H1 (cell line): ENCODE measurements around the gene CAMK2G. TPM values are rescaled to one million over a fixed set of nuclear protein-coding genes. Genes with fewer than 3 reads are reported as not detected.

Source experiments
- CTCF ChIA-PET: fragments of 300-600 bp; sonication (Branson Sonifier 250); formaldehyde crosslinking; loops from one replicate; lab custom pipeline; 2021; ENCODE audit not compliant: partially characterized antibody; lab: Charles Lee
- POLR2A ChIA-PET: fragments of 300-600 bp; sonication (Branson Sonifier 250); formaldehyde crosslinking; loops from one replicate; lab custom pipeline; 2021; ENCODE audit warnings: inconsistent platforms; ENCODE audit not compliant: partially characterized antibody; lab: Charles Lee
- DNase-seq, 2 experiments: peaks; one replicate each; pipeline versions ENCODE4 v3.0.0 to v3.0.0-alpha.2; 2010 to 2022; ENCODE audit warnings: low spot score in 2 of 2, low read depth in 1 of 2, mixed read lengths in 1 of 2
- FAIRE-seq: peaks from 2 replicates; lab custom pipeline; 2011; peaks lifted over from hg19 to GRCh38; lab: Jason Lieb, UNC
- H2AFZ ChIP-seq: 2 replicates; pipeline ENCODE4 v1.8.1; 2012; ENCODE audit warnings: low read length, inconsistent platforms
- H2AK5ac ChIP-seq: 2 replicates; pipeline ENCODE4 v1.6.1; 2013; ENCODE audit warnings: low read depth, low read length
- H2BK120ac ChIP-seq: replicated peaks from 2 replicates; pipeline ENCODE3; 2013; ENCODE audit warnings: low read depth, low read length, inconsistent platforms
- H2BK12ac ChIP-seq: 2 replicates; pipeline ENCODE4 v1.6.1; 2013; ENCODE audit warnings: low read depth, low read length
- H2BK15ac ChIP-seq: 2 replicates; pipeline ENCODE4 v1.6.1; 2013; ENCODE audit warnings: low read length
- H2BK20ac ChIP-seq: 2 replicates; pipeline ENCODE4 v1.6.1; 2013; ENCODE audit warnings: low read length
- H2BK5ac ChIP-seq: 2 replicates; pipeline ENCODE4 v1.6.1; 2013; ENCODE audit warnings: low read depth, low read length
- H3K14ac ChIP-seq: 2 replicates; pipeline ENCODE4 v1.6.1; 2013; ENCODE audit warnings: inconsistent platforms; ENCODE audit not compliant: insufficient read length
- H3K18ac ChIP-seq: 2 replicates; pipeline ENCODE4 v1.6.1; 2013; ENCODE audit warnings: low read length; ENCODE audit errors: extremely low read depth
- H3K23ac ChIP-seq: 2 replicates; pipeline ENCODE4 v1.6.1; 2013; ENCODE audit warnings: inconsistent platforms; ENCODE audit not compliant: insufficient read length
- H3K23me2 ChIP-seq: 2 replicates; pipeline ENCODE4 v1.6.1; 2013; ENCODE audit warnings: low read depth, low read length
- H3K27ac ChIP-seq: 2 replicates; pipeline ENCODE4 v1.6.1; 2011; ENCODE audit warnings: low read depth, low read length, inconsistent platforms
- H3K27me3 ChIP-seq, 4 experiments: replicated peaks in 1 of 4; 1 replicate in 1 of 4; 2 replicates in 3 of 4; pipeline versions ENCODE4 v1.6.1 to v1.8.1; 2011 to 2013; ENCODE audit warnings: low read length in 3 of 4, mild to moderate bottlenecking in 3 of 4, inconsistent platforms in 2 of 4, mixed read lengths in 2 of 4, moderate library complexity in 1 of 4; ENCODE audit not compliant: control insufficient read depth in 3 of 4, insufficient read depth in 3 of 4; ENCODE audit errors: extremely low read depth in 1 of 4
- H3K36me3 ChIP-seq, 4 experiments: 2 replicates each; pipeline versions ENCODE4 v1.6.1 to v1.8.1; 2011 to 2013; ENCODE audit warnings: mild to moderate bottlenecking in 4 of 4, low read length in 3 of 4, moderate library complexity in 2 of 4, control low read depth in 1 of 4, inconsistent platforms in 1 of 4; ENCODE audit not compliant: insufficient read depth in 4 of 4, control insufficient read depth in 2 of 4
- H3K4ac ChIP-seq: replicated peaks from 2 replicates; pipeline ENCODE3; 2013; ENCODE audit warnings: low read length, low read depth, mixed read lengths, inconsistent platforms; ENCODE audit not compliant: insufficient read length
- H3K4me1 ChIP-seq, 4 experiments: replicated peaks in 1 of 4; 1 replicate in 1 of 4; 2 replicates in 3 of 4; pipeline versions ENCODE4 v1.6.1 to v1.8.1; 2011 to 2013; ENCODE audit warnings: low read length in 3 of 4, inconsistent platforms in 2 of 4, mixed read lengths in 1 of 4; ENCODE audit not compliant: insufficient read depth in 4 of 4, control insufficient read depth in 3 of 4
- H3K4me2 ChIP-seq, 2 experiments: 2 replicates each; pipeline versions ENCODE4 v1.6.1 to v1.8.1; 2011 to 2013; ENCODE audit warnings: low read depth in 2 of 2, low read length in 2 of 2, control low read depth in 1 of 2, inconsistent platforms in 1 of 2, mild to moderate bottlenecking in 1 of 2; ENCODE audit not compliant: insufficient read depth in 1 of 2
- H3K4me3 ChIP-seq, 4 experiments: fragments of 200-600, 300-600 bp in 1 of 4; sonication (generic), shearing (Covaris generic), sonication (Bioruptor Twin) in 1 of 4; 2 replicates each; pipeline versions ENCODE4 v1.5.1 to v1.8.1; 2011 to 2016; ENCODE audit warnings: low read length in 4 of 4, low read depth in 3 of 4, control low read depth in 2 of 4, inconsistent platforms in 2 of 4, mild to moderate bottlenecking in 2 of 4, mixed read lengths in 1 of 4, moderate library complexity in 1 of 4; ENCODE audit not compliant: insufficient read depth in 2 of 4; ENCODE audit errors: extremely low read depth in 1 of 4
- H3K56ac ChIP-seq: replicated peaks from 2 replicates; pipeline ENCODE3; 2013; ENCODE audit warnings: low read depth, mild to moderate bottlenecking, mixed read lengths, low read length, inconsistent platforms; ENCODE audit not compliant: insufficient read length
- H3K79me1 ChIP-seq: 2 replicates; pipeline ENCODE4 v1.6.1; 2013; ENCODE audit warnings: low read depth, low read length, control low read depth
- H3K79me2 ChIP-seq, 2 experiments: 2 replicates each; pipeline versions ENCODE4 v1.6.1 to v1.8.1; 2012 to 2013; ENCODE audit warnings: low read length in 2 of 2, mild to moderate bottlenecking in 2 of 2, inconsistent platforms in 1 of 2; ENCODE audit not compliant: insufficient read depth in 2 of 2, control insufficient read depth in 1 of 2
- H3K9ac ChIP-seq, 4 experiments: replicated peaks in 1 of 4; 1 replicate in 1 of 4; 2 replicates in 3 of 4; pipeline versions ENCODE4 v1.6.1 to v1.8.1; 2011 to 2013; ENCODE audit warnings: low read depth in 3 of 4, low read length in 3 of 4, control low read depth in 2 of 4, mild to moderate bottlenecking in 2 of 4, moderate library complexity in 2 of 4, inconsistent platforms in 1 of 4; ENCODE audit errors: extremely low read depth in 1 of 4
- H3K9me3 ChIP-seq, 2 experiments: 2 replicates each; pipeline versions ENCODE4 v1.6.1 to v1.8.1; 2012 to 2013; ENCODE audit warnings: mild to moderate bottlenecking in 2 of 2, moderate library complexity in 2 of 2, control low read depth in 1 of 2, inconsistent platforms in 1 of 2, low read depth in 1 of 2, low read length in 1 of 2, mixed read lengths in 1 of 2; ENCODE audit not compliant: insufficient read depth in 2 of 2
- H4K20me1 ChIP-seq, 2 experiments: replicated peaks in 1 of 2; 2 replicates each; pipeline versions ENCODE3 to v1.8.1; 2011 to 2013; ENCODE audit warnings: inconsistent platforms in 2 of 2, low read length in 2 of 2, mild to moderate bottlenecking in 1 of 2; ENCODE audit not compliant: insufficient read depth in 2 of 2, control insufficient read depth in 1 of 2
- H4K5ac ChIP-seq: 2 replicates; pipeline ENCODE4 v1.6.1; 2013; ENCODE audit warnings: low read length, low read depth, mixed read lengths, inconsistent platforms; ENCODE audit not compliant: insufficient read length
- H4K8ac ChIP-seq: 2 replicates; pipeline ENCODE4 v1.8.0; 2013; ENCODE audit warnings: mild to moderate bottlenecking, moderate library complexity, low read length, inconsistent platforms; ENCODE audit not compliant: insufficient read depth; ENCODE audit errors: extremely low read depth
- H4K91ac ChIP-seq: replicated peaks from 2 replicates; pipeline ENCODE3; 2013; ENCODE audit warnings: low read length, mixed read lengths, inconsistent platforms; ENCODE audit not compliant: insufficient read length
- ATF2 ChIP-seq: IDR thresholded peaks from 2 replicates; pipeline ENCODE4 v1.6.1; 2012; ENCODE audit warnings: low read length, inconsistent platforms
- ATF3 ChIP-seq: IDR thresholded peaks from 2 replicates; pipeline ENCODE4 v1.6.1; 2011; ENCODE audit warnings: low read depth, mild to moderate bottlenecking, low read length; ENCODE audit not compliant: insufficient read depth
- BCL11A ChIP-seq, 2 experiments: IDR thresholded peaks; one replicate each; pipeline ENCODE4 v1.6.1; 2011; ENCODE audit warnings: low read depth in 2 of 2, low read length in 2 of 2, mild to moderate bottlenecking in 2 of 2
- BRCA1 ChIP-seq: IDR thresholded peaks from 2 replicates; pipeline ENCODE4 v1.6.1; 2012; ENCODE audit warnings: low read depth, low read length, improper control_type of control experiment
- FOSL1 ChIP-seq: IDR thresholded peaks from 2 replicates; pipeline ENCODE4 v1.6.1; 2011; ENCODE audit warnings: mild to moderate bottlenecking, low read depth, low read length, moderate library complexity; ENCODE audit not compliant: insufficient read depth
- POLR2AphosphoS5 ChIP-seq: IDR thresholded peaks from 2 replicates; pipeline ENCODE4 v1.6.1; 2011; ENCODE audit warnings: low read depth, low read length
- POU5F1 ChIP-seq: IDR thresholded peaks from 2 replicates; pipeline ENCODE4 v1.6.1; 2011; ENCODE audit warnings: low read depth, mild to moderate bottlenecking, low read length, moderate library complexity
- RBBP5 ChIP-seq: IDR thresholded peaks from 2 replicates; pipeline ENCODE4 v1.7.1; 2012; ENCODE audit warnings: low read depth, mild to moderate bottlenecking, inconsistent platforms, low read length, moderate library complexity, borderline replicate concordance
- RFX5 ChIP-seq: IDR thresholded peaks from 2 replicates; pipeline ENCODE4 v1.6.1; 2011; ENCODE audit warnings: low read depth, low read length, improper control_type of control experiment, borderline replicate concordance
- SP2 ChIP-seq: IDR thresholded peaks from 2 replicates; pipeline ENCODE4 v1.6.1; 2012; ENCODE audit warnings: mild to moderate bottlenecking, low read length, inconsistent platforms
- USF2 ChIP-seq: IDR thresholded peaks from 2 replicates; pipeline ENCODE4 v1.6.1; 2011; ENCODE audit warnings: low read length, improper control_type of control experiment
- WGBS, 2 experiments: shearing (Covaris generic) in 1 of 2; methylation state at CpG; one replicate each; pipeline versions ENCODE4 v1.1.6 to v1.1.7; 2013 to 2015; ENCODE audit warnings: low lambda C conversion rate in 2 of 2, mixed read lengths in 2 of 2, inconsistent platforms in 1 of 2, low coverage in 1 of 2, missing lambda C conversion rate in 1 of 2; ENCODE audit not compliant: insufficient replicate concordance in 2 of 2, insufficient coverage in 1 of 2, insufficient read length in 1 of 2; ENCODE audit errors: extremely low coverage in 1 of 2, missing lambda C conversion rate in 1 of 2; 5-methylcytosine and 5-hydroxymethylcytosine counted together
- polyA plus RNA-seq, 7 experiments: library from polyadenylated mRNA; depleted of rRNA in 3 of 7; stranded (reverse) in 5 of 7; unstranded in 2 of 7; fragments of >200 nt in 5 of 7; fragments of 200-250 nt in 2 of 7; gene quantifications; 1 replicate in 5 of 7; 2 replicates in 1 of 7; 4 replicates in 1 of 7; pipeline versions ENCODE4 v1.2.1 to v1.2.3, GENCODE V29; 2011 to 2013; ENCODE audit warnings: missing spikeins in 2 of 7, mixed read lengths in 2 of 7
- total RNA-seq: library from RNA; stranded (reverse); fragmentation: NEBNext Ultra II Directional; extraction: Animal tissue kit (Norgen Biotek cat#: 25700); gene quantifications from 2 replicates; pipeline ENCODE4 v1.2.1, GENCODE V29; 2021

The CAMK2G gene
- total and polyA plus RNA-seq, 2 of the 8 experiments (the other 6 are each of a cell fraction or from before 2014, with no cell fraction given) = 28.9 to 31.7 TPM

- CTCF ChIA-PET = interaction anchor here (0.9 to 20.8 kb wide), 7 partner anchors 9 to 106 kb away, joined by 3 to 209 read pairs (median 3); no protein-coding TSS in a partner anchor
- TF ChIP-seq FOSL1 (no peak), USF2 (no peak), ATF2 (no peak), SP2 (no peak), BCL11A (IDR thresholded peaks at IDR 0.05; ENCODE audit: low read depth in 2 of 2, low read length in 2 of 2) (no peak), POU5F1 (no peak), RFX5 (no peak), BRCA1 (no peak), POLR2AphosphoS5 (no peak), RBBP5 (no peak), ATF3 (no peak)
Observed at GRCh38 chr10:73840056-73840402, 34.3 kb downstream of the CAMK2G start.

More at GRCh38 chr10:73840056-73840402, 34.3 kb downstream of the CAMK2G start:
- FAIRE-seq (no peak), DNase-seq (no peak)
- H4K5ac ChIP-seq = no peak overlapping the region
- H3K4me1 ChIP-seq = no peaks in the 10 kb centered on the region
- H3K9ac ChIP-seq = no peak overlapping the region
- H2BK15ac ChIP-seq = no peak overlapping the region
- no peak overlapping the region for H3K4ac ChIP-seq
- H4K91ac ChIP-seq = no peak overlapping the region
- no peaks in the 10 kb centered on the region for H3K79me2 ChIP-seq
- no peak overlapping the region for H3K56ac ChIP-seq
- no peak overlapping the region for H2BK20ac ChIP-seq
- no peak overlapping the region for H3K4me2 ChIP-seq
- H3K27me3 ChIP-seq = no peaks in the 10 kb centered on the region
- no peak overlapping the region for H3K18ac ChIP-seq
- H2AFZ ChIP-seq = no peak overlapping the region
- H2AK5ac ChIP-seq = no peak overlapping the region
- no peak overlapping the region for H3K27ac ChIP-seq
- peaks cover 0 to 9% of the 10 kb centered on the region in 2 experiments for H4K20me1 ChIP-seq
- no peak overlapping the region for H3K4me3 ChIP-seq
- WGBS, 2 experiments = 97% methylated on average over 4 of the region's 4 CpGs; no CpG with 5 or more reads in 1 of the 2 experiments
- H2BK12ac ChIP-seq = no peak overlapping the region
- H3K79me1 ChIP-seq = no peaks in the 10 kb centered on the region
- POLR2A ChIA-PET = interaction anchor here (1.6 kb wide), 1 partner anchor 10 kb away, joined by 3 read pairs; no protein-coding TSS in a partner anchor
- H3K36me3 ChIP-seq = peaks cover 8 to 37% (median 22%) of the 10 kb centered on the region in 4 experiments; a peak in 6 of 8 replicates
- no peaks in the 10 kb centered on the region for H3K23me2 ChIP-seq
- H2BK120ac ChIP-seq = no peak overlapping the region
- H2BK5ac ChIP-seq = no peak overlapping the region
- no peak overlapping the region for H3K23ac ChIP-seq
- H3K14ac ChIP-seq = no peak overlapping the region
- no peak overlapping the region for H4K8ac ChIP-seq
- H3K9me3 ChIP-seq = no peaks in the 10 kb centered on the region
